ENCODE measurements around the gene TXNDC11. TPM values are rescaled to one million over a fixed set of nuclear protein-coding genes. Genes with fewer than 3 reads are reported as not detected.

Gene TXNDC11
- total RNA-seq, 1 donor from 2014 or later, result 14.1 TPM

- no peaks in the 10 kb centered on the region for H3K27me3 ChIP-seq (ENCODE audit: control insufficient read depth in 3 of 3, insufficient read depth in 3 of 3, low read length in 3 of 3)
- H3K36me3 ChIP-seq (ENCODE audit: control insufficient read depth in 3 of 3, insufficient read depth in 3 of 3, low read length in 3 of 3), result peaks cover 4 to 11% (median 6%) of the 10 kb centered on the region in 3 donors
- H3K27ac ChIP-seq (ENCODE audit: low read depth, low read length), result peak overlapping the region; percentile 1
- H3K4me3 ChIP-seq (ENCODE audit: low read length in 3 of 3), result no peak overlapping the region
- no peak overlapping the region for H3K9ac ChIP-seq (ENCODE audit: low read depth in 1 of 3, low read length in 3 of 3)
- H3K9me3 ChIP-seq (ENCODE audit: control insufficient read depth in 3 of 3, low read length in 3 of 3), result no peaks in the 10 kb centered on the region
- peaks cover 18 to 24% (median 19%) of the 10 kb centered on the region in 3 donors for H3K4me1 ChIP-seq (ENCODE audit: control insufficient read depth in 3 of 3, insufficient read depth in 3 of 3, low read length in 3 of 3)
Observed at GRCh38 chr16:11711662-11712061, 31.0 kb downstream of the TXNDC11 start.

- Histone ChIP-seq H3K36me3 (ENCODE audit: control insufficient read depth in 3 of 3, insufficient read depth in 3 of 3, low read length in 3 of 3) (peaks cover 3 to 9% (median 7%) of the 10 kb centered on the region in 3 donors), H3K27me3 (ENCODE audit: control insufficient read depth in 3 of 3, insufficient read depth in 3 of 3, low read length in 3 of 3) (no peaks in the 10 kb centered on the region), H3K9me3 (ENCODE audit: control insufficient read depth in 3 of 3, low read length in 3 of 3) (no peaks in the 10 kb centered on the region), H3K4me3 (ENCODE audit: low read length in 3 of 3) (no peak overlapping the region), H3K27ac (ENCODE audit: low read depth, low read length) (no peak overlapping the region), H3K4me1 (ENCODE audit: control insufficient read depth in 3 of 3, insufficient read depth in 3 of 3, low read length in 3 of 3) (peaks cover 36 to 39% (median 39%) of the 10 kb centered on the region in 3 donors), H3K9ac (ENCODE audit: low read depth in 1 of 3, low read length in 3 of 3) (no peak overlapping the region)
Observed at GRCh38 chr16:11708421-11708820, 34.2 kb downstream of the TXNDC11 start.

GRCh38 chr16:11707679-11708197 is 34.9 kb downstream of the TXNDC11 start:
- Histone ChIP-seq H3K9me3 (ENCODE audit: control insufficient read depth in 3 of 3, low read length in 3 of 3) (no peaks in the 10 kb centered on the region), H3K36me3 (ENCODE audit: control insufficient read depth in 3 of 3, insufficient read depth in 3 of 3, low read length in 3 of 3) (peaks cover 6 to 12% (median 7%) of the 10 kb centered on the region in 3 donors), H3K4me1 (ENCODE audit: control insufficient read depth in 3 of 3, insufficient read depth in 3 of 3, low read length in 3 of 3) (peaks cover 36 to 39% (median 39%) of the 10 kb centered on the region in 3 donors), H3K27me3 (ENCODE audit: control insufficient read depth in 3 of 3, insufficient read depth in 3 of 3, low read length in 3 of 3) (no peaks in the 10 kb centered on the region), H3K27ac (ENCODE audit: low read depth, low read length) (no peak overlapping the region), H3K4me3 (ENCODE audit: low read length in 3 of 3) (no peak overlapping the region), H3K9ac (ENCODE audit: low read depth in 1 of 3, low read length in 3 of 3) (no peak overlapping the region)

GRCh38 chr16:11706180-11706742 is 36.4 kb downstream of the TXNDC11 start:
- Histone ChIP-seq H3K9ac (ENCODE audit: low read depth in 1 of 3, low read length in 3 of 3) (peak overlapping the region in 1 of 3 donors; percentile 18), H3K27ac (ENCODE audit: low read depth, low read length) (peak overlapping the region; percentile 60), H3K9me3 (ENCODE audit: control insufficient read depth in 3 of 3, low read length in 3 of 3) (no peaks in the 10 kb centered on the region), H3K4me3 (ENCODE audit: low read length in 3 of 3) (peak overlapping the region; percentile 38 to 39 (median 39)), H3K36me3 (ENCODE audit: control insufficient read depth in 3 of 3, insufficient read depth in 3 of 3, low read length in 3 of 3) (peaks cover 4 to 9% (median 7%) of the 10 kb centered on the region in 3 donors), H3K4me1 (ENCODE audit: control insufficient read depth in 3 of 3, insufficient read depth in 3 of 3, low read length in 3 of 3) (peaks cover 34 to 36% (median 35%) of the 10 kb centered on the region in 3 donors), H3K27me3 (ENCODE audit: control insufficient read depth in 3 of 3, insufficient read depth in 3 of 3, low read length in 3 of 3) (no peaks in the 10 kb centered on the region)

- Histone ChIP-seq H3K9ac (ENCODE audit: low read depth in 1 of 3, low read length in 3 of 3) (peak overlapping the region in 1 of 3 donors; percentile 28), H3K27ac (ENCODE audit: low read depth, low read length) (peak overlapping the region; percentile 60), H3K4me1 (ENCODE audit: control insufficient read depth in 3 of 3, insufficient read depth in 3 of 3, low read length in 3 of 3) (peaks cover 26 to 29% (median 27%) of the 10 kb centered on the region in 3 donors), H3K4me3 (ENCODE audit: low read length in 3 of 3) (no peak overlapping the region), H3K27me3 (ENCODE audit: control insufficient read depth in 3 of 3, insufficient read depth in 3 of 3, low read length in 3 of 3) (no peaks in the 10 kb centered on the region), H3K9me3 (ENCODE audit: control insufficient read depth in 3 of 3, low read length in 3 of 3) (no peaks in the 10 kb centered on the region), H3K36me3 (ENCODE audit: control insufficient read depth in 3 of 3, insufficient read depth in 3 of 3, low read length in 3 of 3) (peaks cover 3 to 11% (median 7%) of the 10 kb centered on the region in 3 donors)
Observed at GRCh38 chr16:11705311-11706025, 37.2 kb downstream of the TXNDC11 start.

GRCh38 chr16:11700264-11701029 is 42.2 kb downstream of the TXNDC11 start:
- Histone ChIP-seq H3K36me3 (ENCODE audit: control insufficient read depth in 3 of 3, insufficient read depth in 3 of 3, low read length in 3 of 3) (peaks cover 20 to 47% (median 41%) of the 10 kb centered on the region in 3 donors), H3K27me3 (ENCODE audit: control insufficient read depth in 3 of 3, insufficient read depth in 3 of 3, low read length in 3 of 3) (no peaks in the 10 kb centered on the region), H3K27ac (ENCODE audit: low read depth, low read length) (no peak overlapping the region), H3K9me3 (ENCODE audit: control insufficient read depth in 3 of 3, low read length in 3 of 3) (no peaks in the 10 kb centered on the region), H3K4me3 (ENCODE audit: low read length in 3 of 3) (no peak overlapping the region), H3K4me1 (ENCODE audit: control insufficient read depth in 3 of 3, insufficient read depth in 3 of 3, low read length in 3 of 3) (peaks cover 6 to 14% (median 11%) of the 10 kb centered on the region in 3 donors), H3K9ac (ENCODE audit: low read depth in 1 of 3, low read length in 3 of 3) (no peak overlapping the region)

- H3K9ac ChIP-seq (ENCODE audit: low read depth in 1 of 3, low read length in 3 of 3), result no peak overlapping the region
- peaks cover 24 to 55% (median 52%) of the 10 kb centered on the region in 3 donors for H3K36me3 ChIP-seq (ENCODE audit: control insufficient read depth in 3 of 3, insufficient read depth in 3 of 3, low read length in 3 of 3)
- H3K27ac ChIP-seq (ENCODE audit: low read depth, low read length), result no peak overlapping the region
- H3K4me1 ChIP-seq (ENCODE audit: control insufficient read depth in 3 of 3, insufficient read depth in 3 of 3, low read length in 3 of 3), result peaks cover 0 to 9% (median 5%) of the 10 kb centered on the region in 3 donors
- H3K9me3 ChIP-seq (ENCODE audit: control insufficient read depth in 3 of 3, low read length in 3 of 3), result no peaks in the 10 kb centered on the region
- H3K4me3 ChIP-seq (ENCODE audit: low read length in 3 of 3), result no peak overlapping the region
- no peaks in the 10 kb centered on the region for H3K27me3 ChIP-seq (ENCODE audit: control insufficient read depth in 3 of 3, insufficient read depth in 3 of 3, low read length in 3 of 3)
Observed at GRCh38 chr16:11699234-11699894, 43.3 kb downstream of the TXNDC11 start.

- H3K27ac ChIP-seq (ENCODE audit: low read depth, low read length), result no peak overlapping the region
Observed at GRCh38 chr16:11698271-11698689, 44.4 kb downstream of the TXNDC11 start.

GRCh38 chr16:11697319-11697718 is 45.3 kb downstream of the TXNDC11 start:
- peaks cover 0 to 9% (median 5%) of the 10 kb centered on the region in 3 donors for H3K4me1 ChIP-seq (ENCODE audit: control insufficient read depth in 3 of 3, insufficient read depth in 3 of 3, low read length in 3 of 3)
- peaks cover 24 to 55% (median 49%) of the 10 kb centered on the region in 3 donors for H3K36me3 ChIP-seq (ENCODE audit: control insufficient read depth in 3 of 3, insufficient read depth in 3 of 3, low read length in 3 of 3)
- no peaks in the 10 kb centered on the region for H3K27me3 ChIP-seq (ENCODE audit: control insufficient read depth in 3 of 3, insufficient read depth in 3 of 3, low read length in 3 of 3)
- H3K27ac ChIP-seq (ENCODE audit: low read depth, low read length), result no peak overlapping the region
- H3K4me3 ChIP-seq (ENCODE audit: low read length in 3 of 3), result no peak overlapping the region
- no peak overlapping the region for H3K9ac ChIP-seq (ENCODE audit: low read depth in 1 of 3, low read length in 3 of 3)
- H3K9me3 ChIP-seq (ENCODE audit: control insufficient read depth in 3 of 3, low read length in 3 of 3), result no peaks in the 10 kb centered on the region

More at GRCh38 chr16:11698271-11698689, 44.4 kb downstream of the TXNDC11 start:
- Histone ChIP-seq H3K9me3 (ENCODE audit: control insufficient read depth in 3 of 3, low read length in 3 of 3) (no peaks in the 10 kb centered on the region), H3K4me3 (ENCODE audit: low read length in 3 of 3) (no peak overlapping the region), H3K36me3 (ENCODE audit: control insufficient read depth in 3 of 3, insufficient read depth in 3 of 3, low read length in 3 of 3) (peaks cover 24 to 55% (median 52%) of the 10 kb centered on the region in 3 donors), H3K9ac (ENCODE audit: low read depth in 1 of 3, low read length in 3 of 3) (no peak overlapping the region), H3K4me1 (ENCODE audit: control insufficient read depth in 3 of 3, insufficient read depth in 3 of 3, low read length in 3 of 3) (peaks cover 0 to 9% (median 5%) of the 10 kb centered on the region in 3 donors), H3K27me3 (ENCODE audit: control insufficient read depth in 3 of 3, insufficient read depth in 3 of 3, low read length in 3 of 3) (no peaks in the 10 kb centered on the region)

All from skeletal muscle tissue (tissue), 4 donors.